ENCODE data around the gene PKP3. TPM values are rescaled to one million over a fixed set of nuclear protein-coding genes. Genes with fewer than 3 reads are reported as not detected.

The PKP3 gene
- polyA plus RNA-seq, 1 of the 3 experiments (the other 2 are of a cell fraction): 1.4 TPM

DNA sequence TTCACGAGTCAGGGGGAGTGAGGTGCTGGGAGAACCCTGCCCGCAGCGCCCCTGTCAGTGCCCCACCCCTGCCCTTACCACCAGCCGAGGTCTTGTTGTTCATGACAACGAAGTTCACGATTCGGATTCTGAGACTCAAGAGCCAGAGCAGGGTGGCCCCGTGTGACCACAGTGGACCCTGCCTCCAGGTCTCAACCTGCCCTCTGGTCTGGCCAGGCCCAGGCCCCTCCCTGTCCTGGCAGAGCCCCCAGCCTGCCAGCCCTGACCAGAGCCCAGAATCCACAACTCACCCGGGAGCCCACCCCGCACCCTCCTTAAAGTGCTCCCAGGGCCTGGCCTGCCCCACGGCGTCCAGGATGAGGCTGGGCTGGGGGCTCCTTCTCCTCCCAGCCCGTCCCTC, 37.9 kb downstream of the PKP3 start:
- no peaks in the 10 kb centered on the region for H4K20me1 ChIP-seq (ENCODE audit: insufficient read depth)
- H3K4me3 ChIP-seq (ENCODE audit: low read depth in 2 of 2, low read length in 1 of 2): no peak overlapping the region
- CTCF ChIA-PET: no interaction called here
- WGBS (ENCODE audit: low lambda C conversion rate): 90% methylated on average over 3 of the region's 13 CpGs
- DNase-seq: peak; percentile 36
- no peaks in the 10 kb centered on the region; a peak in 1 of 4 replicates for H3K4me1 ChIP-seq (ENCODE audit: control insufficient read depth in 1 of 2, insufficient read depth in 2 of 2, low read depth in 1 of 2, low read length in 1 of 2)
- no peak overlapping the region for H3K9ac ChIP-seq
- no peaks in the 10 kb centered on the region for H3K9me2 ChIP-seq
- no peaks in the 10 kb centered on the region for H3F3A ChIP-seq (replicated peaks; ENCODE audit: insufficient read depth)
- no peaks in the 10 kb centered on the region for H3K36me3 ChIP-seq (replicated peaks in 1 of 2; ENCODE audit: control insufficient read depth in 1 of 2, insufficient read depth in 2 of 2, low read length in 1 of 2)
- peaks cover 12% of the 10 kb centered on the region; the same call in 1 of the 2 replicates for H3K27me3 ChIP-seq (ENCODE audit: insufficient read depth)
- no peak overlapping the region for H3K27ac ChIP-seq (ENCODE audit: low read depth in 2 of 2, low read length in 1 of 2)
- H2AFZ ChIP-seq (ENCODE audit: low read depth): no peak overlapping the region
- H3K79me2 ChIP-seq (ENCODE audit: insufficient read depth): no peaks in the 10 kb centered on the region
- no peak overlapping the region for H3K4me2 ChIP-seq
- TF ChIP-seq TAF1 (IDR thresholded peaks at IDR 0.05; ENCODE audit: borderline replicate concordance, low read depth, low read length) (no peak), ELF1 (IDR thresholded peaks at IDR 0.05) (no peak), NFIC (IDR thresholded peaks at IDR 0.05; ENCODE audit: borderline replicate concordance) (no peak), RFX5 (IDR thresholded peaks at IDR 0.05; ENCODE audit: low read length) (no peak), EP300 (IDR thresholded peaks at IDR 0.05; ENCODE audit: borderline replicate concordance in 1 of 2, low read depth in 1 of 2, low read length in 1 of 2) (no peak), JUND (IDR thresholded peaks at IDR 0.05) (no peak), TEAD4 (IDR thresholded peaks at IDR 0.05; ENCODE audit: borderline replicate concordance, insufficient read depth) (no peak), YY1 (IDR thresholded peaks at IDR 0.05; ENCODE audit: low read depth) (no peak), FOXM1 (IDR thresholded peaks at IDR 0.05; ENCODE audit: low read depth) (no peak), TCF12 (IDR thresholded peaks at IDR 0.05) (no peak)
- TF ChIP-seq, protein P1, sequence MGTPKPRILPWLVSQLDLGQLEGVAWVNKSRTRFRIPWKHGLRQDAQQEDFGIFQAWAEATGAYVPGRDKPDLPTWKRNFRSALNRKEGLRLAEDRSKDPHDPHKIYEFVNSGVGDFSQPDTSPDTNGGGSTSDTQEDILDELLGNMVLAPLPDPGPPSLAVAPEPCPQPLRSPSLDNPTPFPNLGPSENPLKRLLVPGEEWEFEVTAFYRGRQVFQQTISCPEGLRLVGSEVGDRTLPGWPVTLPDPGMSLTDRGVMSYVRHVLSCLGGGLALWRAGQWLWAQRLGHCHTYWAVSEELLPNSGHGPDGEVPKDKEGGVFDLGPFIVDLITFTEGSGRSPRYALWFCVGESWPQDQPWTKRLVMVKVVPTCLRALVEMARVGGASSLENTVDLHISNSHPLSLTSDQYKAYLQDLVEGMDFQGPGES (IDR thresholded peaks at IDR 0.05; ENCODE audit: low read depth, low read length): no peak
- TF ChIP-seq, protein P2, sequence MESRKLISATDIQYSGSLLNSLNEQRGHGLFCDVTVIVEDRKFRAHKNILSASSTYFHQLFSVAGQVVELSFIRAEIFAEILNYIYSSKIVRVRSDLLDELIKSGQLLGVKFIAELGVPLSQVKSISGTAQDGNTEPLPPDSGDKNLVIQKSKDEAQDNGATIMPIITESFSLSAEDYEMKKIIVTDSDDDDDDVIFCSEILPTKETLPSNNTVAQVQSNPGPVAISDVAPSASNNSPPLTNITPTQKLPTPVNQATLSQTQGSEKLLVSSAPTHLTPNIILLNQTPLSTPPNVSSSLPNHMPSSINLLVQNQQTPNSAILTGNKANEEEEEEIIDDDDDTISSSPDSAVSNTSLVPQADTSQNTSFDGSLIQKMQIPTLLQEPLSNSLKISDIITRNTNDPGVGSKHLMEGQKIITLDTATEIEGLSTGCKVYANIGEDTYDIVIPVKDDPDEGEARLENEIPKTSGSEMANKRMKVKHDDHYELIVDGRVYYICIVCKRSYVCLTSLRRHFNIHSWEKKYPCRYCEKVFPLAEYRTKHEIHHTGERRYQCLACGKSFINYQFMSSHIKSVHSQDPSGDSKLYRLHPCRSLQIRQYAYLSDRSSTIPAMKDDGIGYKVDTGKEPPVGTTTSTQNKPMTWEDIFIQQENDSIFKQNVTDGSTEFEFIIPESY (IDR thresholded peaks at IDR 0.05; ENCODE audit: borderline replicate concordance, low read depth): no peak
- H3K9me3 ChIP-seq: no peaks in the 10 kb centered on the region
- POLR2A ChIA-PET: no interaction called here

DNA sequence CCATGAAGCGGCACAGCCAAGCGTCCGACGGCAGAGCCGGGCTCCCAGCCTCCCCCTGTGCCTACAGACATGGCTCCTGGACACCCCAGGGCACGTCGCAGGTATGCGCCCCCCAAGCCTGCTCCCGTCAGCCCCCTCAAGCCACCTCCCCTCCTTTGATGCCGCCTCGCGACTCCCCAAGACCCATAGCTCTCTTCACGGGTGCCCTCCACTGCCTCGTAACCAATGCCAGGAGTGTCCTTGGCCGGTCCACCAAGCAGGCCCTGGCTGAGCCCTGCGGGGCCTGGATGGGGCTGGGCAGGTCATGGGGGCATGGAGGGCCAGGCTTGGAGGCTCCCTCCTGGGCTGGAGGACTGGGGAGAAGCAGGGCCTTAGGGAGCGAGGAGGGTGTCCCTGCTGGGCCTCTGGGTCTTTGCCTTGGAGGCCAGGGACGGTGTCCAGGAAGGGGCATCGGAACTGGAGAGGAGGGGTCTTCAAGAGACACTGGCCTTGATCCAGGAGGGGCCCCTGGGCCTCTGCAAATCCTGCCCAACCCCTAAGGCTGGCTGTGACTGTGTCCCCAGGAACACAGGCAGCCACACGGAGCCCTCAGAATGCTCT, 38.6 kb downstream of the PKP3 start:
- peak; percentile 27 for DNase-seq
- Histone ChIP-seq H3K4me3 (ENCODE audit: low read depth in 2 of 2, low read length in 1 of 2) (no peak overlapping the region), H3K4me2 (no peak overlapping the region), H3K9me3 (no peaks in the 10 kb centered on the region), H3K79me2 (ENCODE audit: insufficient read depth) (no peaks in the 10 kb centered on the region), H3K9ac (no peak overlapping the region), H3K4me1 (ENCODE audit: control insufficient read depth in 1 of 2, insufficient read depth in 2 of 2, low read depth in 1 of 2, low read length in 1 of 2) (no peaks in the 10 kb centered on the region; a peak in 1 of 4 replicates), H3K27me3 (ENCODE audit: insufficient read depth) (peaks cover 12% of the 10 kb centered on the region; the same call in 1 of the 2 replicates), H3K9me2 (no peaks in the 10 kb centered on the region), H3K27ac (ENCODE audit: low read depth in 2 of 2, low read length in 1 of 2) (no peak overlapping the region), H4K20me1 (ENCODE audit: insufficient read depth) (no peaks in the 10 kb centered on the region), H2AFZ (ENCODE audit: low read depth) (no peak overlapping the region), H3F3A (replicated peaks; ENCODE audit: insufficient read depth) (no peaks in the 10 kb centered on the region), H3K36me3 (replicated peaks in 1 of 2; ENCODE audit: control insufficient read depth in 1 of 2, insufficient read depth in 2 of 2, low read length in 1 of 2) (no peaks in the 10 kb centered on the region)
- POLR2A ChIA-PET: no interaction called here
- TF ChIP-seq POLR2AphosphoS5 (IDR thresholded peaks at IDR 0.05; ENCODE audit: low read depth, low read length) (no peak), TAF1 (IDR thresholded peaks at IDR 0.05; ENCODE audit: borderline replicate concordance, low read depth, low read length) (no peak), EP300 (IDR thresholded peaks at IDR 0.05; ENCODE audit: borderline replicate concordance in 1 of 2, low read depth in 1 of 2, low read length in 1 of 2) (no peak), JUND (IDR thresholded peaks at IDR 0.05) (no peak), RXRA (IDR thresholded peaks at IDR 0.05; ENCODE audit: borderline replicate concordance, low read depth) (no peak), TCF12 (IDR thresholded peaks at IDR 0.05) (no peak), RCOR1 (IDR thresholded peaks at IDR 0.05; ENCODE audit: low read length) (no peak), YY1 (IDR thresholded peaks at IDR 0.05; ENCODE audit: low read depth) (no peak), RFX5 (IDR thresholded peaks at IDR 0.05; ENCODE audit: low read length) (no peak), GATA2 (CRISPR knock-in tag; IDR thresholded peaks at IDR 0.05) (no peak), NRF1 (IDR thresholded peaks at IDR 0.05; ENCODE audit: low read depth, low read length) (no peak), ELF1 (IDR thresholded peaks at IDR 0.05) (no peak), EZH2phosphoT487 (IDR thresholded peaks at IDR 0.05; ENCODE audit: borderline replicate concordance, low read depth) (no peak)
- TF ChIP-seq, protein P3, sequence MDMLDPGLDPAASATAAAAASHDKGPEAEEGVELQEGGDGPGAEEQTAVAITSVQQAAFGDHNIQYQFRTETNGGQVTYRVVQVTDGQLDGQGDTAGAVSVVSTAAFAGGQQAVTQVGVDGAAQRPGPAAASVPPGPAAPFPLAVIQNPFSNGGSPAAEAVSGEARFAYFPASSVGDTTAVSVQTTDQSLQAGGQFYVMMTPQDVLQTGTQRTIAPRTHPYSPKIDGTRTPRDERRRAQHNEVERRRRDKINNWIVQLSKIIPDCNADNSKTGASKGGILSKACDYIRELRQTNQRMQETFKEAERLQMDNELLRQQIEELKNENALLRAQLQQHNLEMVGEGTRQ (IDR thresholded peaks at IDR 0.05; ENCODE audit: borderline replicate concordance, low read depth, low read length): no peak
- 71% methylated on average over 10 of the region's 20 CpGs for WGBS (ENCODE audit: low lambda C conversion rate)
- CTCF ChIA-PET: interaction anchor here (1.5 kb wide), 1 partner anchor 16 kb away, joined by 5 read pairs; no protein-coding TSS in a partner anchor
